ENCODE data around the gene RB1. TPM values are rescaled to one million over a fixed set of nuclear protein-coding genes. Genes with fewer than 3 reads are reported as not detected.
A peak's percentile ranks its signal among the peaks of the same experiment; 100 is the strongest.

The RB1 gene
- total RNA-seq, 1 donor from 2014 or later, result 23.8 TPM

DNA sequence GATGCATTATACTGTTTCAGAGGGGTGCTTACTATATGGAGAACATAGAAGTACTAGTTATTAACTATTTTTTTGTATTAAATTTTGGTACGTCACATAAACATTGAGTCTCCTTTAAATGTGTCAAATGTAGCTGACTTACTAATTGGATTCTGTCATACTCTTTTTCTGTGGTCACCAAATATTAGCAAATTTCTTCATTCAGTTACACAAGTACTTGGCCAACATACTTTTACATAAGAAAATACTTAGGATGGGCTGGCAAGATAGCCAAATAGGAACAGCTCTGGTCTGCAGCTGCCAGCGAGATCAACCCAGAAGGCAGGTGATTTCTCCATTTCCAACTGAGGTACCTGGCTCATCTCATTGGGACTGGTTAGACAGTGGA, 90.1 kb downstream of the RB1 start:
- H3K4me3 ChIP-seq, result no peak overlapping the region
- H3K4me1 ChIP-seq, result peaks cover 16% of the 10 kb centered on the region
- TF ChIP-seq, protein P1, sequence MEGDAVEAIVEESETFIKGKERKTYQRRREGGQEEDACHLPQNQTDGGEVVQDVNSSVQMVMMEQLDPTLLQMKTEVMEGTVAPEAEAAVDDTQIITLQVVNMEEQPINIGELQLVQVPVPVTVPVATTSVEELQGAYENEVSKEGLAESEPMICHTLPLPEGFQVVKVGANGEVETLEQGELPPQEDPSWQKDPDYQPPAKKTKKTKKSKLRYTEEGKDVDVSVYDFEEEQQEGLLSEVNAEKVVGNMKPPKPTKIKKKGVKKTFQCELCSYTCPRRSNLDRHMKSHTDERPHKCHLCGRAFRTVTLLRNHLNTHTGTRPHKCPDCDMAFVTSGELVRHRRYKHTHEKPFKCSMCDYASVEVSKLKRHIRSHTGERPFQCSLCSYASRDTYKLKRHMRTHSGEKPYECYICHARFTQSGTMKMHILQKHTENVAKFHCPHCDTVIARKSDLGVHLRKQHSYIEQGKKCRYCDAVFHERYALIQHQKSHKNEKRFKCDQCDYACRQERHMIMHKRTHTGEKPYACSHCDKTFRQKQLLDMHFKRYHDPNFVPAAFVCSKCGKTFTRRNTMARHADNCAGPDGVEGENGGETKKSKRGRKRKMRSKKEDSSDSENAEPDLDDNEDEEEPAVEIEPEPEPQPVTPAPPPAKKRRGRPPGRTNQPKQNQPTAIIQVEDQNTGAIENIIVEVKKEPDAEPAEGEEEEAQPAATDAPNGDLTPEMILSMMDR (IDR thresholded peaks at IDR 0.05; ENCODE audit: borderline replicate concordance), result no peak
- H3K27me3 ChIP-seq (ENCODE audit: low read depth), result no peaks in the 10 kb centered on the region
- H3K9me3 ChIP-seq (replicated peaks), result peaks cover 27% of the 10 kb centered on the region
- DNase-seq, result no peak
- intact Hi-C loops (cut with micrococcal nuclease), result no loop called here
- peaks cover 51% of the 10 kb centered on the region for H3K36me3 ChIP-seq
- no peak overlapping the region for H3K27ac ChIP-seq (replicated peaks)

DNA sequence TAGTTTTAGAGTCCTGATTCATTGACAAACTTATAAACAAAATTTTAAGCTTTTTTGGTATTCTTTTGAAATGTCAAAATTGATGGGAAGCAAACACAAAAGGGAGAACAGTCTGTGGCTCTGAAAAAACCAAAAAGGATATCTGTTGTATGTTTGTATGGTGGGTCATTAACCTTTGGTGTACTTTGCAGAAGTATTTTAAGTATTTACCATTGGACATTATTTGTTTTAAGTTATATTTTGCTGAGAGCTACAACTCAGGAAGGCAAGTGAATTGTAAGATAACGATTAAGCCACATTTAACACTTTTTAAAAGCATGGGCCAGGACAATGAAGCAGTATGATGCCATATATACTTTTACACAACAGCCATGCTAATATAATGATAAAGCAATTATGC, 94.2 kb downstream of the RB1 start:
- TF ChIP-seq, protein P1 (IDR thresholded peaks at IDR 0.05; ENCODE audit: borderline replicate concordance), result no peak
- no peak for DNase-seq
- Histone ChIP-seq H3K27ac (replicated peaks) (peak overlapping the region; percentile 86), H3K4me3 (no peak overlapping the region), H3K36me3 (peaks cover 28% of the 10 kb centered on the region), H3K27me3 (ENCODE audit: low read depth) (no peaks in the 10 kb centered on the region), H3K4me1 (peaks cover 55% of the 10 kb centered on the region), H3K9me3 (replicated peaks) (peaks cover 9% of the 10 kb centered on the region)
- intact Hi-C loops (cut with micrococcal nuclease), result no loop called here

DNA sequence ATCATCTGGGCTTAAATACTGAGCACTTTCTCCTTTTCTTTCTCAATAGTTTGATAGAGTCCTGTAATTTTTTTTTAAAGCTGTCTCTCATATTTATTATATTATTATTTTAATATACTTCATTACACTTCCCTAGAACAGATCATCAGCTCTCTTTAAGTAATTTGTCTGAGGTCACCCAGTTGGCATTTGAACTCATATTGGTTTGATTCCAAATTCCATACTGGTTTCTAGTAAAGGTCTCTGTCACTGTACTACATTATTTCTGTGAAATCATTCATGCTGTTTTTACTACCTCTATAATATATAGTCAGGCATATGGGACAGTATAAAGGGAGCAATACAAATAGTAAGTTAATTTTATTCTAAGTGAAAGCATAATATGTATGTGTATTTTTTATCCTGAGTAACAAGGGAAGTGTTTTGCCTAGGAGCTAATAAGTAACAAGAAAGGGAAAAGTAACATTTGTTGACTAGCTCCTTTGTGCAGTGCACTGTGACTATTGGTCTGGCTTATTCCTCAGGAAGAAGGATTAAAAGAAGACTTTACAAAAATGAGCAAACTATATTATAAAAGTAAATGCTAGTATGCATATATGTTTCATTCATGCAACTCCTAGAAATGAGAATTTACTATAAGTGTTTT, 95.0 kb downstream of the RB1 start:
- Histone ChIP-seq H3K27ac (replicated peaks) (peak overlapping the region; percentile 86), H3K27me3 (ENCODE audit: low read depth) (no peaks in the 10 kb centered on the region), H3K4me1 (peaks cover 55% of the 10 kb centered on the region), H3K9me3 (replicated peaks) (peaks cover 9% of the 10 kb centered on the region), H3K36me3 (peaks cover 23% of the 10 kb centered on the region), H3K4me3 (no peak overlapping the region)
- no peak for DNase-seq
- intact Hi-C loops (cut with micrococcal nuclease), result no loop called here
- TF ChIP-seq, protein P1 (IDR thresholded peaks at IDR 0.05; ENCODE audit: borderline replicate concordance), result no peak

DNA sequence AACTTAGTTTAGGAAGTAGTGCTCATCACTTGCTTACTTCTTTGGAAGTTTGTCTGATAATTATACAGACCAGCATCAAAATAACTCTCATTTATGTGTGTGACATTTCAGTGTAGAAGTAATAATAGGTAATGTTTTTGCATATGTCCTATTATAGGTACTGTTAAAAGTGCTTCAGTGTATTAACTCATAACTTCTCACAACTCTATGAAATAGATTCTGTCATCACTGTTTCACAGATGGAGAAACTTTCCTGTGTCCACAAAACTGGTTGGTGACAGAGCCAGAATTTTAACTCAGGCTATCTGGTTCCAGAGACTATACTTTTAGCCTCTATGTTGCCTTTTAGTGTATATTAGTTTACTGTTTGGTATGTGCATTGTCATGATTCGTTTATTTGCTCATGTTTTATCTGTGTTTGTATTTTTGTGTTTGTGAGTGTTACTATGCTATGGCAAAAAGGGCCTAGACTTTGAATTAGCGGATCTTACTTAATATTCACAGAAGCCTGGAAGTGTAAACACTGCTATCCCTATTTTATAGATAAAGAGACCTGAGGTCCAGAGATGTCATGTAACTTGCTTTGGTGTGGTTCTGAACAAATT, 96.6 kb downstream of the RB1 start:
- intact Hi-C loops (cut with micrococcal nuclease), result loop anchor here (10.0 kb wide), 1 partner anchor 175 kb away; no protein-coding TSS in a partner anchor
- H3K27ac ChIP-seq (replicated peaks), result peak overlapping the region; percentile 86
- no peak overlapping the region for H3K4me3 ChIP-seq
- peaks cover 8% of the 10 kb centered on the region for H3K36me3 ChIP-seq
- H3K9me3 ChIP-seq (replicated peaks), result peaks cover 9% of the 10 kb centered on the region
- no peaks in the 10 kb centered on the region for H3K27me3 ChIP-seq (ENCODE audit: low read depth)
- no peak for DNase-seq
- TF ChIP-seq, protein P1 (IDR thresholded peaks at IDR 0.05; ENCODE audit: borderline replicate concordance), result no peak
- peaks cover 65% of the 10 kb centered on the region for H3K4me1 ChIP-seq

DNA sequence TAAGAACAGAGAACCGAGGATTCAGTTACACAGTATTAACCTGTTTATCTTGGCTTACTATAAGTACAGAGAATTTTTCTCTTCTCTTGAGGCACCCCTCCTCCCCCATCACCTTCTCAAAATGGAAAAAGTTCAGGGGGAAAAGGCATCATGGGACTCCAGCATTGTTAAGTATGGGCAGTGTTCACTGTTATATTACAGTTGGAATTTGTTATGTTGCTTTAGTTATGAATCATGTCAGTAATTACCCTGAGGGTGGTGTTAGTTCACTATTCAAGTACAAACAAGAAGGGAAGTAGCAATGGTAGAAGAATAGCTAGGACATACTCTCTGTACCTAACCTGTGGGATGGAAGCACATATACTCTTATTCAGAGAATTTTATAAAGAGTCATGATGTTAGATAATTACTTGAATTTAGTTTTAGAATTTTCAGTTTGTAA, 97.3 kb downstream of the RB1 start:
- peaks cover 68% of the 10 kb centered on the region for H3K4me1 ChIP-seq
- intact Hi-C loops (cut with micrococcal nuclease), result loop anchor here (10.0 kb wide), 1 partner anchor 174 kb away; no protein-coding TSS in a partner anchor
- H3K9me3 ChIP-seq (replicated peaks), result peaks cover 7% of the 10 kb centered on the region
- TF ChIP-seq, protein P1 (IDR thresholded peaks at IDR 0.05; ENCODE audit: borderline replicate concordance), result no peak
- no peak for DNase-seq
- H3K4me3 ChIP-seq, result peak overlapping the region; percentile 29
- H3K27me3 ChIP-seq (ENCODE audit: low read depth), result no peaks in the 10 kb centered on the region
- H3K27ac ChIP-seq (replicated peaks), result peak overlapping the region; percentile 86
- H3K36me3 ChIP-seq, result peaks cover 1% of the 10 kb centered on the region

Data from left ventricle myocardium inferior (tissue), 1 donor.